ENCODE data around the gene FEZF2.

The FEZF2 gene

GRCh38 chr3:62323241-62323640 is 50.1 kb downstream of the FEZF2 start:
- no peak for DNase-seq
